Peyer's patch (tissue), 4 donors: ENCODE results near the gene SS18L1. TPM values are rescaled to one million over a fixed set of nuclear protein-coding genes. Genes with fewer than 3 reads are reported as not detected.

ENCODE experiments used
- DNase-seq, 3 donors: peaks; one replicate each; pipeline ENCODE4 v3.0.0-alpha.2; 2017 to 2019
- H3K27ac ChIP-seq, 4 donors: fragments of 200-600 bp; sonication (generic); one replicate each; pipeline ENCODE4 v1.5.1; 2016 to 2019
- H3K27me3 ChIP-seq, 2 donors: fragments of 200-600 bp; sonication (generic); one replicate each; pipeline ENCODE4 v1.5.1; 2019
- H3K36me3 ChIP-seq, 3 donors: fragments of 200-600 bp; sonication (generic); one replicate each; pipeline ENCODE4 v1.5.1; 2016 to 2019
- H3K4me1 ChIP-seq, 4 donors: fragments of 200-600 bp; sonication (generic); one replicate each; pipeline ENCODE4 v1.5.1; 2016 to 2019
- H3K4me3 ChIP-seq, 4 donors: fragments of 200-600 bp; sonication (generic); 1 replicate in 3 of 4; 2 replicates in 1 of 4; pipeline ENCODE4 v1.5.1; 2016 to 2019; ENCODE audit warnings: mild to moderate bottlenecking in 1 of 4
- H3K9me3 ChIP-seq, 4 donors: fragments of 200-600 bp; sonication (generic); one replicate each; pipeline ENCODE4 v1.5.1; 2016 to 2019; ENCODE audit warnings: mild to moderate bottlenecking in 1 of 4
- CTCF ChIP-seq, 6 experiments: fragments of 450-650 bp in 4 of 6; fragments of 200-600 bp in 2 of 6; sonication (generic) in 1 of 6; IDR thresholded peaks; one replicate each; pipeline ENCODE4 v1.5.1; 2017 to 2019; ENCODE audit warnings: antibody characterized with exemption in 6 of 6, mild to moderate bottlenecking in 3 of 6, moderate library complexity in 1 of 6
- POLR2A ChIP-seq, 2 donors: fragments of 450-650 bp; IDR thresholded peaks; one replicate each; pipeline ENCODE4 v1.5.1; 2017; ENCODE audit warnings: antibody characterized with exemption in 2 of 2, mild to moderate bottlenecking in 2 of 2, moderate library complexity in 2 of 2
- total RNA-seq, 4 donors: library from RNA; depleted of rRNA; stranded (reverse); fragments of >200 nt; gene quantifications; one replicate each; pipeline ENCODE4 v1.1.0, GENCODE V29; 2016

Gene SS18L1
- total RNA-seq, 4 donors from 2014 or later, result 14.9 to 27.2 (median 24.5) TPM

GRCh38 chr20:62159052-62159451, 15.5 kb downstream of the SS18L1 start:
- H3K4me3 ChIP-seq, result no peak overlapping the region
- peaks cover 0 to 45% (median 0%) of the 10 kb centered on the region in 3 donors for H3K36me3 ChIP-seq
- no peaks in the 10 kb centered on the region for H3K27me3 ChIP-seq
- DNase-seq, result no peak
- no peak for TF ChIP-seq CTCF (IDR thresholded peaks at IDR 0.05)
- TF ChIP-seq POLR2A (IDR thresholded peaks at IDR 0.05), result no peak
- no peak overlapping the region for H3K27ac ChIP-seq
- H3K9me3 ChIP-seq, result no peaks in the 10 kb centered on the region
- H3K4me1 ChIP-seq, result peaks cover 0 to 5% (median 1%) of the 10 kb centered on the region in 4 donors

DNA sequence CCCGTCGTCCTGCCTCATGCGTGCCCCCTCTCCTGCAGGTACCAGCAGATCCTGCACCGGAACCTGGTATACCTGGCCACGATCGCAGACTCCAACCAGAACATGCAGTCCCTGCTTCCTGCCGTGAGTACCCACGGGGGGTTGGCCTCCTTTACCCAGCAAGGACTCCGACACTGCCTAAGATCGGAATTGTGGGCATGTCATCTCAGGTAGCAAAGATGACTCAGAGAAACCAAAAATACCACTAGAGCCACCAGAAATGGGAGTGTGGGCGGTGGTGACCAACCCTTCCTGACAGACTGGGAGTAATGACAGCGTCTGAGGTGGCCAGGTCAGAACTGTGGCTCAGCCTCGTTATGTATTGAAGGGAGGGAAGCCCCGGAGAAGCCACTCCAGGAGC, 16.3 kb downstream of the SS18L1 start:
- no peak for DNase-seq

DNA sequence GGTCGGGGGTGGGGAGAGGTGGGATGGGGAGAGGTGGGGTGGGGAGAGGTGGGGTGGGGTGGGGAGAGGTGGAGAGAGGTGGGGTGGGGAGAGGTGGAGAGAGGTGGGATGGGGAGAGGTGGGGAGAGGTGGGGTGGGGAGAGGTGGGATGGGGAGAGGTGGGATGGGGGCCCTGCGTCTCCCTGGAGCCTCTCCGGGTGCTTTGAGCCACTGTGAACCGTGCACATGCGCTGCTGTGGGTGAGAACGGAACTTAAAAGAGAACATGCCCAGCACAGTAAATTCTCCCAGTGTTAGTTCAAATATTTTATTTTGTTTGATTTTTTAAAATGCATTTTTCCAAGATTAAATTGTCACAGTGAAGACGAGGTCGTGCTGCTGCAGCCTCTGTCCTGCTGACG, 16.7 kb downstream of the SS18L1 start:
- TF ChIP-seq POLR2A (IDR thresholded peaks at IDR 0.05) (no peak), CTCF (IDR thresholded peaks at IDR 0.05) (no peak)
- peaks cover 0 to 57% (median 0%) of the 10 kb centered on the region in 3 donors for H3K36me3 ChIP-seq
- H3K4me1 ChIP-seq, result peaks cover 0 to 5% (median 1%) of the 10 kb centered on the region in 4 donors
- no peak overlapping the region for H3K4me3 ChIP-seq
- H3K27me3 ChIP-seq, result no peaks in the 10 kb centered on the region
- DNase-seq, result no peak
- H3K27ac ChIP-seq, result no peak overlapping the region
- H3K9me3 ChIP-seq, result no peaks in the 10 kb centered on the region

More for the DNA sequence above, 16.3 kb downstream of the SS18L1 start:
- no peak overlapping the region for H3K27ac ChIP-seq
- H3K4me1 ChIP-seq, result peaks cover 0 to 5% (median 1%) of the 10 kb centered on the region in 4 donors
- no peak for TF ChIP-seq POLR2A (IDR thresholded peaks at IDR 0.05)
- no peak for TF ChIP-seq CTCF (IDR thresholded peaks at IDR 0.05)
- H3K9me3 ChIP-seq, result no peaks in the 10 kb centered on the region
- no peak overlapping the region for H3K4me3 ChIP-seq
- peaks cover 0 to 53% (median 0%) of the 10 kb centered on the region in 3 donors for H3K36me3 ChIP-seq
- no peaks in the 10 kb centered on the region for H3K27me3 ChIP-seq

- Histone ChIP-seq H3K4me3 (no peak overlapping the region), H3K4me1 (peaks cover 0 to 5% (median 1%) of the 10 kb centered on the region in 4 donors), H3K27ac (no peak overlapping the region), H3K36me3 (peaks cover 0 to 63% (median 0%) of the 10 kb centered on the region in 3 donors), H3K27me3 (no peaks in the 10 kb centered on the region), H3K9me3 (no peaks in the 10 kb centered on the region)
- no peak for DNase-seq
- no peak for TF ChIP-seq POLR2A (IDR thresholded peaks at IDR 0.05)
- TF ChIP-seq CTCF (IDR thresholded peaks at IDR 0.05), result no peak
These were observed 17.3 kb downstream of the SS18L1 start for GRCh38 chr20:62160876-62161275.

GRCh38 chr20:62161347-62161746, 17.8 kb downstream of the SS18L1 start:
- H3K9me3 ChIP-seq, result no peaks in the 10 kb centered on the region
- no peak for TF ChIP-seq POLR2A (IDR thresholded peaks at IDR 0.05)
- no peak for TF ChIP-seq CTCF (IDR thresholded peaks at IDR 0.05)
- no peak for DNase-seq
- H3K27me3 ChIP-seq, result no peaks in the 10 kb centered on the region
- no peak overlapping the region for H3K27ac ChIP-seq
- H3K4me3 ChIP-seq, result no peak overlapping the region
- H3K4me1 ChIP-seq, result peaks cover 0 to 5% (median 1%) of the 10 kb centered on the region in 4 donors
- peaks cover 0 to 68% (median 0%) of the 10 kb centered on the region in 3 donors for H3K36me3 ChIP-seq
